Measurements from ENCODE around the gene BACE2. TPM values are rescaled to one million over a fixed set of nuclear protein-coding genes. Genes with fewer than 3 reads are reported as not detected.

Gene BACE2
- polyA plus RNA-seq (2013), result 6.4 TPM

DNA sequence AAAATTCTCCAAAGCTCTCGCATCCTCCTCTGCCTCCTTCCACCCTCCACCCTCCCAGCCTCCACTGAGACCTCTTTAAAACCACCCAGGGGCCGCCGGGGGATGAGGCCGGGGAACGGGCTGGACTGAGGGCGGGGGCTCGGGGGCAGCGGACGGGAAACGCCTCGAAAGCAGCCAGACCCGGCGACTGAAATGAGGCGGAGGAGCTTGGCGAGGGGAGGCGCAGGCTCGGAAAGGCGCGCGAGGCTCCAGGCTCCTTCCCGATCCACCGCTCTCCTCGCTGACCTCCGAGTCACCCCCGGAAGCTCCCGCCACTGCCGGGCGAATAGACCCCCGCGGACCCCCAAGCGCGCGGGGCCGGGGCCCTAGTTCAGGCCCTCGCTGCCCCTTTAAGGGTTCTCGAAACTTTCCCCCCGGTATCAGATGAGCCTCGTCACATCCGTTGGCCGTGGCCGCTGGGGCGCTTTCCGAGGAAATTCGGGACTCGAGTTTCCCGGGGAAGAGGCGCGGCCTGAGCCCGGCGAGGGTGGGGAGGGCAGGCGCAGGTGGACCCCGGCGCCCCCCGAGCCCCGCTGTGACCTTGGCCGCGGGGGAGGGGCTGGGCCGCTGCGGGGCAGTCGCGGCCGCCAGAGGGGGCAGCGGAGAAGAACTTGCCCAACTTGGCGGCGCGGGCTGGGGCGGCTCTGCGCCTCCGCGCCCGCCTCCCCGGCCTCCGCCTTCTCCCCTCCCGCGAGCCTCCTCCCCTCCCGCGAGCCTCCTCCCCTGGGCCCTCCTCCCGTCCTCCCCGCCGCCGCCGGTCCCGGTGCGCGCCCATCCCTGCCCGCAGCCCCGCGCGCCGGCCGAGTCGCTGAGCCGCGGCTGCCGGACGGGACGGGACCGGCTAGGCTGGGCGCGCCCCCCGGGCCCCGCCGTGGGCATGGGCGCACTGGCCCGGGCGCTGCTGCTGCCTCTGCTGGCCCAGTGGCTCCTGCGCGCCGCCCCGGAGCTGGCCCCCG, at the start of gene BACE2:
Gene BACE2, plus strand, starts transcription at position 813 of the 995 bp plus-strand sequence. Its CDS starts 104 bp downstream, at position 917.
- under 1% methylated on average over 111 of the region's 111 CpGs for WGBS (ENCODE audit: insufficient coverage)
- ChIA-PET CTCF (interaction anchor here (0.8 to 2.2 kb wide), 3 partner anchors 31 to 115 kb away, joined by 3 to 9 read pairs (median 6); no protein-coding TSS in a partner anchor), POLR2A (no interaction called here)
- Histone ChIP-seq H3K4me3 (ENCODE audit: control insufficient read depth in 1 of 7, extremely low read depth in 1 of 7, insufficient read depth in 4 of 7, low read depth in 2 of 7, low read length in 6 of 7) (peak within 1 kb of the TSS; percentile 62 to 83 (median 75)), H3K27ac (ENCODE audit: insufficient read depth in 1 of 2, low read depth in 1 of 2, low read length in 2 of 2, poor library complexity in 1 of 2, severe bottlenecking in 2 of 2) (no peak within 1 kb of the TSS), H3K9me3 (ENCODE audit: control extremely low read depth in 1 of 5, control insufficient read depth in 4 of 5, insufficient read depth in 2 of 5, low read depth in 1 of 5, low read length in 4 of 5) (no peaks in the 10 kb centered on the region), H3K27me3 (replicated peaks in 2 of 5; ENCODE audit: control insufficient read depth in 4 of 5, insufficient read depth in 5 of 5, low read length in 4 of 5) (peaks cover 0 to 17% (median 11%) of the 10 kb centered on the region in 5 experiments), H3K36me3 (ENCODE audit: control insufficient read depth in 4 of 4, insufficient read depth in 4 of 4, low read length in 3 of 4) (no peaks in the 10 kb centered on the region), H3K4me1 (ENCODE audit: control extremely low read depth in 1 of 4, control insufficient read depth in 4 of 4, insufficient read depth in 4 of 4, low read length in 3 of 4) (peaks cover 0 to 25% (median 22%) of the 10 kb centered on the region in 4 experiments)
- peak; percentile 70 to 80 (median 74) for DNase-seq

DNA sequence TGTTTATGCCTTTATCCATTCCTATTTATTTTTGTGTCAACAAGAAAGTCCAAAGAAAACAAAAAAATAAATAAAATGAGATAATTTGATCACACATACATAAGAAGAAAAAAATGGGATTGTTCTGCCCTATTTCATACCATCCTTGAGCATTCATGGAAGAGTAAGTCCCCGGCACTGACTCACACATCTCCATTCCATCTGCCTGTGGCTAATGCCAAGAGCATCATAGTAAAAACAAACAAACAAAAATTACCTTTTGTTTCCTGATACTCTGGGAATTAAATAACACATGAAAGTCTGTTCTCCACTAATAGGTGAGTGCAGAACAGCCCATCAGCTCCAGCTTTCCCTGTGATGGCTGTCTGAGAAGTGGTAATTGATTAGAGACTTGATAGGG, 48.1 kb upstream of the BACE2 start:
- POLR2A ChIA-PET, result no interaction called here
- Histone ChIP-seq H3K27me3 (replicated peaks in 2 of 5; ENCODE audit: control insufficient read depth in 4 of 5, insufficient read depth in 5 of 5, low read length in 4 of 5) (peaks cover 0 to 5% (median 0%) of the 10 kb centered on the region in 5 experiments), H3K9me3 (ENCODE audit: control extremely low read depth in 1 of 5, control insufficient read depth in 4 of 5, insufficient read depth in 2 of 5, low read depth in 1 of 5, low read length in 4 of 5) (no peaks in the 10 kb centered on the region), H3K4me1 (ENCODE audit: control extremely low read depth in 1 of 4, control insufficient read depth in 4 of 4, insufficient read depth in 4 of 4, low read length in 3 of 4) (no peaks in the 10 kb centered on the region), H3K4me3 (ENCODE audit: control insufficient read depth in 1 of 7, extremely low read depth in 1 of 7, insufficient read depth in 4 of 7, low read depth in 2 of 7, low read length in 6 of 7) (no peak overlapping the region), H3K36me3 (ENCODE audit: control insufficient read depth in 4 of 4, insufficient read depth in 4 of 4, low read length in 3 of 4) (no peaks in the 10 kb centered on the region), H3K27ac (ENCODE audit: insufficient read depth in 1 of 2, low read depth in 1 of 2, low read length in 2 of 2, poor library complexity in 1 of 2, severe bottlenecking in 2 of 2) (no peak overlapping the region)
- no peak for DNase-seq
- CTCF ChIA-PET, result interaction anchor here (3.3 to 4.6 kb wide), 2 partner anchors 14 to 17 kb away, joined by 13 to 20 read pairs; no protein-coding TSS in a partner anchor
- no CpG with 5 or more reads among the region's 1 CpG for WGBS (ENCODE audit: insufficient coverage)

DNA sequence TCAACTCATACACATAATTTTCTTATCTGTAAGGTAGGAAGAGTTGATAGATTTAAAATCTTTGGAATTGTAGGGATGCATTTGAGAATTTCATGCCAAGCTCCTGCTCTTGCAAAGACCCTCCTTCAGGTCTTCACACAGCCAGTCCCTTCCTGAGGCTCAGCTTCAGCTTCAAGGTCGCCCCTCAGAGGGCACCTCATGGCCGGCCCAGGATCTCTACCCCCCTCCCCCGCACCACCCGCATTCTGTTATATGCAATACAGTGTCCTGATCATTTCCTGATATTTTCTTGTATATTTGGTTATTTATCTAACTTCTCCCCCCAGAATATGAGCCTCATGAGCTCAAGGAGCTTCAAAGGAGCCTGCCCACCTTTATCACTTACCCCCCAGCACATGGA, 47.0 kb upstream of the BACE2 start:
- no peak overlapping the region for H3K4me3 ChIP-seq (ENCODE audit: control insufficient read depth in 1 of 7, extremely low read depth in 1 of 7, insufficient read depth in 4 of 7, low read depth in 2 of 7, low read length in 6 of 7)
- WGBS (ENCODE audit: insufficient coverage), result 100% methylated on average over 1 of the region's 4 CpGs
- CTCF ChIA-PET, result interaction anchor here (1.0 to 4.6 kb wide), 4 partner anchors 13 to 162 kb away, joined by 3 to 20 read pairs (median 11); no protein-coding TSS in a partner anchor
- no peaks in the 10 kb centered on the region for H3K36me3 ChIP-seq (ENCODE audit: control insufficient read depth in 4 of 4, insufficient read depth in 4 of 4, low read length in 3 of 4)
- H3K4me1 ChIP-seq (ENCODE audit: control extremely low read depth in 1 of 4, control insufficient read depth in 4 of 4, insufficient read depth in 4 of 4, low read length in 3 of 4), result no peaks in the 10 kb centered on the region
- POLR2A ChIA-PET, result no interaction called here
- no peaks in the 10 kb centered on the region for H3K9me3 ChIP-seq (ENCODE audit: control extremely low read depth in 1 of 5, control insufficient read depth in 4 of 5, insufficient read depth in 2 of 5, low read depth in 1 of 5, low read length in 4 of 5)
- no peak overlapping the region for H3K27ac ChIP-seq (ENCODE audit: insufficient read depth in 1 of 2, low read depth in 1 of 2, low read length in 2 of 2, poor library complexity in 1 of 2, severe bottlenecking in 2 of 2)
- peaks cover 0 to 7% (median 0%) of the 10 kb centered on the region in 5 experiments for H3K27me3 ChIP-seq (replicated peaks in 2 of 5; ENCODE audit: control insufficient read depth in 4 of 5, insufficient read depth in 5 of 5, low read length in 4 of 5)
- no peak for DNase-seq

DNA sequence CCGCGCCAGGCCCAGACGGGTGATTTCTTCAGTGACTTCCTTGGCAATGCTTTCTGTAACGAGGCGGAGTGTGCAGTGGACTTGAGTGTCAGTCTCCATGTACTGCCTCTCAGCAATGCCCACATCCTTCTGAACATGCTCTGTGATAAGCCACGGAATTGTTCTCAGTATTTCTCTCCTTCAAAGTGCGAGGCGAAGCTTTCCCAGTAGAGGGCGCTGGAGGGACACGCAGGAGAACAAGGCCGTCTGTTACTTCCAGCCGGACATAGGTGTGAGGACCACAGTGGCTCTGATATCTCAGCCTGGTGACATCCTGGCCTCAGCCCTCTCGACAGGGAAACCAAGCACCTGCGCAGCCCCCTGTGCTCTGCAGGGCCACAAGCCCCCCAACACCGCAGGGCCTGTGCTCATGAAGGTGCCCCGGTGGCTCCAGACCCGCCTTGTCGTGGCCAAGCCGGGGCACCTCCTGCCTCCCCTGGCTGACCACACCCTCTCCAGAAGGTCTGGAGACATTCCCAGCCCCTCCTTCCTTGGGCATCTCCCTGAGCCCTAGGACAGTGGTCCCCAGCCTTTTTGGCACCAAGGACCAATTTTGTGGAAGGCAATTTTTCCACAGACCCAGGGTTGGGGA, 46.1 kb upstream of the BACE2 start:
- ChIA-PET CTCF (interaction anchor here (0.6 to 4.6 kb wide), 6 partner anchors 12 to 635 kb away, joined by 3 to 20 read pairs (median 6); no protein-coding TSS in a partner anchor), POLR2A (no interaction called here)
- WGBS (ENCODE audit: insufficient coverage), result 40% methylated on average over 19 of the region's 19 CpGs
- no peak overlapping the region for H3K27ac ChIP-seq (ENCODE audit: insufficient read depth in 1 of 2, low read depth in 1 of 2, low read length in 2 of 2, poor library complexity in 1 of 2, severe bottlenecking in 2 of 2)
- no peaks in the 10 kb centered on the region for H3K4me1 ChIP-seq (ENCODE audit: control extremely low read depth in 1 of 4, control insufficient read depth in 4 of 4, insufficient read depth in 4 of 4, low read length in 3 of 4)
- no peaks in the 10 kb centered on the region for H3K36me3 ChIP-seq (ENCODE audit: control insufficient read depth in 4 of 4, insufficient read depth in 4 of 4, low read length in 3 of 4)
- no peaks in the 10 kb centered on the region for H3K9me3 ChIP-seq (ENCODE audit: control extremely low read depth in 1 of 5, control insufficient read depth in 4 of 5, insufficient read depth in 2 of 5, low read depth in 1 of 5, low read length in 4 of 5)
- H3K27me3 ChIP-seq (replicated peaks in 2 of 5; ENCODE audit: control insufficient read depth in 4 of 5, insufficient read depth in 5 of 5, low read length in 4 of 5), result peaks cover 0 to 7% (median 0%) of the 10 kb centered on the region in 5 experiments
- H3K4me3 ChIP-seq (ENCODE audit: control insufficient read depth in 1 of 7, extremely low read depth in 1 of 7, insufficient read depth in 4 of 7, low read depth in 2 of 7, low read length in 6 of 7), result no peak overlapping the region
- peak; percentile 74 to 86 (median 80) for DNase-seq

DNA sequence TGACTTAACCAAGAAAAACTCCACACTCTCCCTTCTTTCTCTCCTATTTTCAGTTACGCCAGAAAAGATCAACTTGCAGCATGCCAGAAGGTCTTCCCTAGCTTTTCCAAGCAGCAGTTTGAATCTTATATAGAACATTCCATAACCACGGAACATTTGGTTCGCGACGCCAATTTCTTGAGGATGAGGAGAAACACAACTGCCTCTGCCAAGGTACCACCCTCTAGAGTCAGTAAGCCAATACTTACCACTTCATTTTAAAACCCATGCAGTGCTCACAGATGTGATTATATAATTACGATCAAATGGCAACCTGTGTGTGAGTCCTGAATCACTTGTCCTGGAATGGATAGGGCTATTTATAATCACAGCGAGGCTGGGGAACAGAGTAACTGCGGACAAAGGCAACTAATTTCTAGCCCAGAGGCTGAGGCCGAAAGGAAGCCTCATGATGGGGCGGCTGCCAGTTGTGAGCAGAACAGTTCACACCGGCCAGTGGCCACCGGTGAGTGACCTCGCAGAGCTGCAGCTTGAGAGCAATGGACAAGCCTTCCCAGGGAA, 43.2 kb upstream of the BACE2 start:
- CTCF ChIA-PET, result interaction anchor here (0.8 to 1.3 kb wide), 3 partner anchors 8 to 12 kb away, joined by 3 to 7 read pairs (median 4); no protein-coding TSS in a partner anchor
- WGBS (ENCODE audit: insufficient coverage), result 99% methylated on average over 12 of the region's 13 CpGs

DNA sequence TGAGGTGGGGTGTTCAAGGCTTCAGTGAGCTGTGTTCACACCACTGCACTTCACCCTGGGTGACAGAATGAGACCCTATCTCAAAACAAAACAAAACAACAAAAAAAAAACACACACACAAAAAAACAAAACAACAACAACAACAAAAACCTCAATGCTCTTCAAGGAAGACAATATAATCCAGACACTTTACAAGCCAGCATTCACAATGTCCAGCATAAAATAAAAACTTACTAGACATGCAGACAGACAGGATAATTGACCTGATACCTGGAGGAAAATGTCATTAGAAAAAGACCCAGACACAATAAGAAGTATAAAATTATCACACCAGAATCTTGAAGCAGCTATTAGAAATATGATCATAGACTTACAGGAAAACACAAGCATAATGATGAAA, 39.0 kb upstream of the BACE2 start:
- CTCF ChIA-PET, result interaction anchor here (1.0 kb wide), 1 partner anchor 16 kb away, joined by 4 read pairs; no protein-coding TSS in a partner anchor
- H3K36me3 ChIP-seq (ENCODE audit: control insufficient read depth in 4 of 4, insufficient read depth in 4 of 4, low read length in 3 of 4), result no peaks in the 10 kb centered on the region

More for the DNA sequence above, 43.2 kb upstream of the BACE2 start:
- Histone ChIP-seq H3K36me3 (ENCODE audit: control insufficient read depth in 4 of 4, insufficient read depth in 4 of 4, low read length in 3 of 4) (no peaks in the 10 kb centered on the region), H3K9me3 (ENCODE audit: control extremely low read depth in 1 of 5, control insufficient read depth in 4 of 5, insufficient read depth in 2 of 5, low read depth in 1 of 5, low read length in 4 of 5) (peaks cover 0 to 6% (median 3%) of the 10 kb centered on the region in 5 experiments), H3K27ac (ENCODE audit: insufficient read depth in 1 of 2, low read depth in 1 of 2, low read length in 2 of 2, poor library complexity in 1 of 2, severe bottlenecking in 2 of 2) (no peak overlapping the region), H3K4me3 (ENCODE audit: control insufficient read depth in 1 of 7, extremely low read depth in 1 of 7, insufficient read depth in 4 of 7, low read depth in 2 of 7, low read length in 6 of 7) (no peak overlapping the region), H3K27me3 (replicated peaks in 2 of 5; ENCODE audit: control insufficient read depth in 4 of 5, insufficient read depth in 5 of 5, low read length in 4 of 5) (peaks cover 0 to 7% (median 2%) of the 10 kb centered on the region in 5 experiments), H3K4me1 (ENCODE audit: control extremely low read depth in 1 of 4, control insufficient read depth in 4 of 4, insufficient read depth in 4 of 4, low read length in 3 of 4) (no peaks in the 10 kb centered on the region)
- DNase-seq, result no peak
- POLR2A ChIA-PET, result no interaction called here

More for the DNA sequence above, 39.0 kb upstream of the BACE2 start:
- Histone ChIP-seq H3K27me3 (replicated peaks in 2 of 5; ENCODE audit: control insufficient read depth in 4 of 5, insufficient read depth in 5 of 5, low read length in 4 of 5) (peaks cover 0 to 5% (median under 1%) of the 10 kb centered on the region in 5 experiments), H3K9me3 (ENCODE audit: control extremely low read depth in 1 of 5, control insufficient read depth in 4 of 5, insufficient read depth in 2 of 5, low read depth in 1 of 5, low read length in 4 of 5) (peaks cover 0 to 6% (median 3%) of the 10 kb centered on the region in 5 experiments), H3K4me1 (ENCODE audit: control extremely low read depth in 1 of 4, control insufficient read depth in 4 of 4, insufficient read depth in 4 of 4, low read length in 3 of 4) (peaks cover 0 to 3% (median 0%) of the 10 kb centered on the region in 4 experiments), H3K27ac (ENCODE audit: insufficient read depth in 1 of 2, low read depth in 1 of 2, low read length in 2 of 2, poor library complexity in 1 of 2, severe bottlenecking in 2 of 2) (no peak overlapping the region), H3K4me3 (ENCODE audit: control insufficient read depth in 1 of 7, extremely low read depth in 1 of 7, insufficient read depth in 4 of 7, low read depth in 2 of 7, low read length in 6 of 7) (no peak overlapping the region)
- DNase-seq, result no peak
- POLR2A ChIA-PET, result no interaction called here

Measured in common myeloid progenitor, CD34-positive (primary cell).